Lung (tissue), 12 donors: Measurements from ENCODE around the gene LRRC52. TPM values are rescaled to one million over a fixed set of nuclear protein-coding genes. Genes with fewer than 3 reads are reported as not detected.

ENCODE experiments used
- ATAC-seq: fragments of 200-7000 bp; cut with Tn5 transposase; one replicate; pipeline ENCODE4 v1.9.1; 2020; ENCODE audit warnings: moderate number of reproducible peaks; ENCODE audit not compliant: insufficient read depth, low FRiP score
- DNase-seq, 3 donors: peaks; one replicate each; pipeline ENCODE4 v3.0.0-alpha.2; 2013 to 2017
- H3K27ac ChIP-seq, 2 donors: one replicate each; pipeline ENCODE4 v1.5.1; 2013; ENCODE audit warnings: mild to moderate bottlenecking in 2 of 2, moderate library complexity in 2 of 2, control low read depth in 1 of 2, inconsistent platforms in 1 of 2, low read depth in 1 of 2, low read length in 1 of 2
- H3K27me3 ChIP-seq, 3 donors: one replicate each; pipeline ENCODE4 v1.5.1; 2013; ENCODE audit warnings: low read length in 2 of 3; ENCODE audit not compliant: control insufficient read depth in 3 of 3, insufficient read depth in 3 of 3
- H3K36me3 ChIP-seq, 4 donors: one replicate each; pipeline ENCODE4 v1.5.1; 2013; ENCODE audit warnings: low read length in 4 of 4, mild to moderate bottlenecking in 1 of 4, moderate library complexity in 1 of 4; ENCODE audit not compliant: control insufficient read depth in 4 of 4, insufficient read depth in 4 of 4
- H3K4me1 ChIP-seq, 5 donors: one replicate each; pipeline ENCODE4 v1.5.1; 2013; ENCODE audit warnings: low read length in 5 of 5, mild to moderate bottlenecking in 2 of 5, moderate library complexity in 1 of 5; ENCODE audit not compliant: control insufficient read depth in 5 of 5, insufficient read depth in 5 of 5
- H3K4me3 ChIP-seq: one replicate; pipeline ENCODE4 v1.5.1; 2013; ENCODE audit warnings: mild to moderate bottlenecking, control low read depth, moderate library complexity
- H3K9ac ChIP-seq, 2 donors: one replicate each; pipeline ENCODE4 v1.5.1; 2013; ENCODE audit warnings: low read length in 2 of 2, control low read depth in 1 of 2; ENCODE audit not compliant: insufficient read depth in 1 of 2
- H3K9me3 ChIP-seq, 4 donors: one replicate each; pipeline ENCODE4 v1.5.1; 2013; ENCODE audit warnings: low read length in 3 of 4, mild to moderate bottlenecking in 1 of 4, moderate library complexity in 1 of 4; ENCODE audit not compliant: control insufficient read depth in 4 of 4, insufficient read depth in 3 of 4
- WGBS, 2 donors: extraction: QIAGEN DNeasy Blood & Tissue Kit; methylation state at CpG; one replicate each; pipeline ENCODE4 v1.1.7; 2013; 5-methylcytosine and 5-hydroxymethylcytosine counted together
- polyA plus RNA-seq, 2 donors: library from polyadenylated mRNA; stranded (reverse); fragments of 200-250 nt; gene quantifications; one replicate each; pipeline ENCODE4 v1.2.1, GENCODE V29; 2013
- total RNA-seq, 2 donors: library from RNA; depleted of rRNA in 1 of 2; stranded (reverse); fragments of >200 nt in 1 of 2; gene quantifications; one replicate each; pipeline ENCODE4 v1.2.1, GENCODE V29; 2014 to 2021
- TF ChIP-seq, protein P1 (sequence below): IDR thresholded peaks from 2 replicates; pipeline ENCODE4 v1.5.1; 2012; ENCODE audit warnings: mild to moderate bottlenecking; ENCODE audit errors: control extremely low read depth, extremely low read depth
- donor health status: control.
- donor health status: control.
- donor health status: Bipolar disorder and iron deficiency.
- donor health status: healthy.
- donor health status: DM: yes; HTN: yes; CAD: no.

Gene LRRC52
- total and polyA plus RNA-seq, 4 donors, result 0.08 to 0.14 TPM; not detected in 2

- ATAC-seq (no peak), DNase-seq (no peak)
- Histone ChIP-seq H3K9me3 (peaks cover 0 to 2% (median under 1%) of the 10 kb centered on the region in 4 donors), H3K27me3 (no peaks in the 10 kb centered on the region), H3K36me3 (no peaks in the 10 kb centered on the region), H3K4me3 (no peak overlapping the region), H3K4me1 (peaks cover 0 to 1% (median 0%) of the 10 kb centered on the region in 5 donors), H3K27ac (no peak overlapping the region), H3K9ac (no peak overlapping the region)
- no CpG with 5 or more reads among the region's 2 CpGs for WGBS, 2 donors
- TF ChIP-seq, protein P1, sequence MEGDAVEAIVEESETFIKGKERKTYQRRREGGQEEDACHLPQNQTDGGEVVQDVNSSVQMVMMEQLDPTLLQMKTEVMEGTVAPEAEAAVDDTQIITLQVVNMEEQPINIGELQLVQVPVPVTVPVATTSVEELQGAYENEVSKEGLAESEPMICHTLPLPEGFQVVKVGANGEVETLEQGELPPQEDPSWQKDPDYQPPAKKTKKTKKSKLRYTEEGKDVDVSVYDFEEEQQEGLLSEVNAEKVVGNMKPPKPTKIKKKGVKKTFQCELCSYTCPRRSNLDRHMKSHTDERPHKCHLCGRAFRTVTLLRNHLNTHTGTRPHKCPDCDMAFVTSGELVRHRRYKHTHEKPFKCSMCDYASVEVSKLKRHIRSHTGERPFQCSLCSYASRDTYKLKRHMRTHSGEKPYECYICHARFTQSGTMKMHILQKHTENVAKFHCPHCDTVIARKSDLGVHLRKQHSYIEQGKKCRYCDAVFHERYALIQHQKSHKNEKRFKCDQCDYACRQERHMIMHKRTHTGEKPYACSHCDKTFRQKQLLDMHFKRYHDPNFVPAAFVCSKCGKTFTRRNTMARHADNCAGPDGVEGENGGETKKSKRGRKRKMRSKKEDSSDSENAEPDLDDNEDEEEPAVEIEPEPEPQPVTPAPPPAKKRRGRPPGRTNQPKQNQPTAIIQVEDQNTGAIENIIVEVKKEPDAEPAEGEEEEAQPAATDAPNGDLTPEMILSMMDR, result no peak
Measured at GRCh38 chr1:165516469-165516868, 27.3 kb upstream of the LRRC52 start.

GRCh38 chr1:165520646-165521045 is 23.2 kb upstream of the LRRC52 start:
- Histone ChIP-seq H3K9me3 (peaks cover 0 to 5% (median 4%) of the 10 kb centered on the region in 4 donors), H3K4me3 (no peak overlapping the region), H3K9ac (no peak overlapping the region), H3K4me1 (no peaks in the 10 kb centered on the region), H3K27ac (no peak overlapping the region), H3K36me3 (no peaks in the 10 kb centered on the region), H3K27me3 (no peaks in the 10 kb centered on the region)
- ATAC-seq (no peak), DNase-seq (no peak)
- TF ChIP-seq, protein P1, result no peak
- WGBS, 2 donors, result 93 to 95% methylated on average over 4 of the region's 4 CpGs

GRCh38 chr1:165524639-165525285 is 19.0 kb upstream of the LRRC52 start:
- Histone ChIP-seq H3K4me3 (no peak overlapping the region), H3K4me1 (peaks cover 0 to 3% (median 0%) of the 10 kb centered on the region in 5 donors), H3K27me3 (no peaks in the 10 kb centered on the region), H3K36me3 (no peaks in the 10 kb centered on the region), H3K9me3 (peaks cover 0 to 5% (median 3%) of the 10 kb centered on the region in 4 donors), H3K27ac (no peak overlapping the region), H3K9ac (no peak overlapping the region)
- ATAC-seq (no peak), DNase-seq (no peak)
- TF ChIP-seq, protein P1, result no peak
- 74 to 81% methylated on average over 5 of the region's 5 CpGs for WGBS, 2 donors

- TF ChIP-seq, protein P1, result no peak
- no peaks in the 10 kb centered on the region for H3K27me3 ChIP-seq
- no peak for ATAC-seq
- DNase-seq, result no peak
- WGBS, 2 donors, result 87 to 93% methylated on average over 3 of the region's 3 CpGs
- peaks cover 0 to 6% (median 1%) of the 10 kb centered on the region in 5 donors for H3K4me1 ChIP-seq
- H3K9ac ChIP-seq, result no peak overlapping the region
- H3K27ac ChIP-seq, result no peak overlapping the region
- no peaks in the 10 kb centered on the region for H3K36me3 ChIP-seq
- no peak overlapping the region for H3K4me3 ChIP-seq
- H3K9me3 ChIP-seq, result peaks cover 0 to 5% (median 3%) of the 10 kb centered on the region in 4 donors
Measured at GRCh38 chr1:165525708-165526107, 18.1 kb upstream of the LRRC52 start.
